GM21723 (cell line): Measurements from ENCODE around the gene AATK.
"Not testable (repeated sequence)": the region's sequence is repeated elsewhere in the genome, so short reads cannot be mapped to it uniquely, and the experiment has no call there.

Source experiments
- ATAC-seq: cut with Tn5 transposase; IDR thresholded peaks from one replicate; pipeline ENCODE4 v1.9.1; 2021; ENCODE audit warnings: mild to moderate bottlenecking, moderate library complexity; ENCODE audit not compliant: unreplicated experiment

AATK gene

GRCh38 chr17:81148986-81149533, 17.0 kb downstream of the AATK start:
- ATAC-seq = no peak

DNA sequence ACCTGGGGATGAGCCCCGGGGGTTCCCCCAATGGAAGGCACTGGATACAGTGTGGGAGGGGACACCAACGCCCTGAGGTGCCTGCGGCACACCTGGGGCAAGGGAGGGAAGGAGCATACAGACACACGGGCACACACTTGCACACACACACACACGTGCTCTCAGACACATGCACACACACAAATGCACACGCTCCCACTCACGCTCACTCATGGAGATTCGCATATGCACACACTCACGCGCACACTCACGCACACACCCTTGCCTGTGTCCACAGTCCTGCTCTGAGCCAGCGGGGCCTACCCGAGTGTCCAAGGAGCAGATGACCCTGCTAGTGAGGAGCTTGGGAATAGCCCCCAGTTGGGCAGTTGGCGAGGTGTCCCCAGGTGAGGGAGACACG, 17.4 kb downstream of the AATK start:
- ATAC-seq = no peak

DNA sequence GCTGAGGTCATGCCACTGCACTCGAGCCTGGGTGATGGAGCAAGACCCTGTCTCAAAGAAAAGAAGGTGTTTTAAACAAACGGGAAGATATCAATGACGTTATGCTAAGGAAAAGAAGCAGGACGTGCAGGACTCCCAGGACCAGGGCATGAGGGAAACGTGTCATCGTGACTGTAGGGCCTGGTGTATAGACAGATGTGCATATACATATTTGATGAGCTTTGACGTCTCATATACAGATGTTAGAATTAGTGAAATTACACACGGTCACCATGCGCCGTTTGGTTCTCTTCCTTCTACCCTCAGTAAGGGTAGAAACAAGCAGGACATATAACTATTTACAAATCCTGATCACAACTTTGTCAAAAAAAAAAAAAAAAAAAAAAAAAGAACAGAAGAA, 18.3 kb downstream of the AATK start:
- ATAC-seq = no peak

GRCh38 chr17:81146208-81146607, 19.8 kb downstream of the AATK start:
- ATAC-seq = not testable (repeated sequence)

GRCh38 chr17:81144423-81144781, 21.6 kb downstream of the AATK start:
- ATAC-seq = no peak

DNA sequence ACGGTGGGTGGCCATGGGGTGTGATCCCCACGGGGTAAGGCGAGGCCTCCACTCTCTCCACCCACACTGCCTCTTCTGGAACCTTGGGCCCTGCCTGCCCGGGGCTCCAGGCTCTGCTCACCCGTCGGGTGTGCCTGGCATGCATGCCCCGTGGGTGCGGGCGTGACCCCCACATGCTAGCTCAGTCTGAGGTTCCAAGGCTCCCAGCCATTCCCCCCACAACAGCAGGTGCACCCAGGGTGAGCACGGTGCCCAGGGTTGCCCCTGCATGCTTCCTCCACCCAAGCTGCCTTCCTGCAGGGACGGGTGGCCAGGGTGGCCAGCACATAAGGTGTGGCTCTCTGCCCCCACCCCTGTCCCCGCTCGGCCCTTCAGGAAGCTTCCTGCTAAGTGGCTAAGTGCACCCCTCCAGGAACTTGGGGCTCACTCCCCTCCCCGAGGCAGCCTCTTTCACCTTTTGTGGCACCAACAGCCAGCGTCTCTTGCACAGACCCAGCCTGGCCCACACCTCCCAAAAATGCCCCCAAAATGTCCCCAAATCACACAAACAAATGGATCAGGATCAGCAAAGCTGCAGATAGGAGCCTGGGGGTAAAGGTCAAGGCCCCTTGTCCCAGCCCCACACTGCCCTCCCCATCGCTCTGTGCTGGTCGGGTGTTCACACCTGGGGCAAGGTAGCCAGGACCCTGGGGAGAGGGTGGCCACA, 22.2 kb downstream of the AATK start:
- no peak for ATAC-seq

- no peak for ATAC-seq
Observed at GRCh38 chr17:81143200-81143527, 22.9 kb downstream of the AATK start.

GRCh38 chr17:81142301-81143199, 23.5 kb downstream of the AATK start:
- no peak for ATAC-seq

- no peak for ATAC-seq
Observed at GRCh38 chr17:81140695-81141094, 25.3 kb downstream of the AATK start.

- ATAC-seq = no peak
Observed at GRCh38 chr17:81140018-81140417, 26.0 kb downstream of the AATK start.

GRCh38 chr17:81139428-81139827, 26.6 kb downstream of the AATK start:
- ATAC-seq = no peak

DNA sequence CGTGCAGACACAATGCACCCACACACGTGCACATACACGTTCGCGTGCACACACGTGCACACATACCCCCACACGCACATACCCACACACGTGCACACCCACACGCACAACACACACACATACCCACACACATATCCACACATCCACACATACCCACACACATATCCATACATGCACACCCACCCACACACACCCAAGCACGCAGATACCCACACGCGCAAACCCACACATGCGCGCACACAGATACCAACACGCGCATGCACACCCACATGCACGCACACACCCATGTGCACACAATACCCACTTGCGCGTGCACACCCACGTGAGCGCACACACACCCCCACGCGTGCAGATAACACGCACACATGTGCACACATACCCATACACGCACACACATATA, 27.5 kb downstream of the AATK start:
- no peak for ATAC-seq

GRCh38 chr17:81138083-81138482, 27.9 kb downstream of the AATK start:
- no peak for ATAC-seq

GRCh38 chr17:81137248-81137647, 28.8 kb downstream of the AATK start:
- no peak for ATAC-seq

DNA sequence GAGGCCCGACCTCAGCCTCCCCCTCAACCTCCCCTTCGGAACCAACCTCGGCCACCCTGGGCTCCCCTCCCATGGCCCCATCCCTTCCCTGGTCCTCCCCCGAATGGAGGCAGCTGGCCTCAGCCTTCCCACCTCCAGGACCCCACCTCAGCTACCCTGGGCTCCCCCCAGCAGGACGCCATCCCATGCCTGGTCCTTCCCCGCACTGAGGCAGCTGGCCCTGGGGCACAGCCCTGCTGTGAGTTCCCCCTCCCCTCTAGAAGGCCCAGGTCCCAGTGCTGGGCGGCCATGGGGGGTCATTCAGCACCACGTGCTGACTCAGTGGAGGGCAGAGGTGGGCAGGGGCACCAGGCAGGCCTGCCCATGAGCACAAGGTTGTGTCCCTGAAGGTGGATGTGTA, 29.7 kb downstream of the AATK start:
- ATAC-seq = no peak

DNA sequence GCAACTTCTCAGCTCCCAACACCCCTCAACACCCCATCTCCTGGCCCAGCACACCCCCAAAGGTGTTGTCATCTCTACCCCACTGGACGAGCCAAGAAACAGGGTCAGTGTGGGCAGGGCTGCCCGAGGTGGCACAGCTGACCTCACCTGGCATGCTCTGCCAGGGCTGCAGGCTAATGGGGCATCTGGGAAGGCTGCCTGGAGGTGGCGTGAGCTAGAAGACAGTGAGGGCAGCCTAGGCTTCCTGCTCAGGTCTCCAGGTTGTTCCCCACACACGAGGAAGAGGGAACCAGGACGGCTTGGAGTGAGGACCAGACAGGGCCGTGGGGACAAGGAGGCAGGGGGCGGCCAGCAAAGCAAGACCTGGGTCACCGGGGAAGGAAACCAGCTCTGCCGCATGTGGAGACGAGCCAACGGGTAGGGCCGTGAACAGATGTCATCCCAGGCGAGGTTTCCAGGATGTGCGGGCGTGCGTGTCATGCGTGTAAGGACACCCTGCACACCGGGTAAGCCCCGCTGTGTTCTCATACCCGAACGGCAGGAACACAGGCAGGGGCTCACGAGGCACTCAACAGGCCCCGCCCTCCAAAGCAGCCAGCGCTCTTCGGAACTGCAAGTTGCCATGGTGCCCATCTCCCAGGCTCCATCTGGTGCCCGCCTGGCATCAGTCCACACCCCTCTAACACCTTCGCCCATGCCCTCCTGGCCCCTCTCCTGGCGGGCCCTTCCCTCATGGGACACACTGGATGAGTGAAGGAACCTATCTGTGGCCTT, 30.3 kb downstream of the AATK start:
- ATAC-seq = no peak

DNA sequence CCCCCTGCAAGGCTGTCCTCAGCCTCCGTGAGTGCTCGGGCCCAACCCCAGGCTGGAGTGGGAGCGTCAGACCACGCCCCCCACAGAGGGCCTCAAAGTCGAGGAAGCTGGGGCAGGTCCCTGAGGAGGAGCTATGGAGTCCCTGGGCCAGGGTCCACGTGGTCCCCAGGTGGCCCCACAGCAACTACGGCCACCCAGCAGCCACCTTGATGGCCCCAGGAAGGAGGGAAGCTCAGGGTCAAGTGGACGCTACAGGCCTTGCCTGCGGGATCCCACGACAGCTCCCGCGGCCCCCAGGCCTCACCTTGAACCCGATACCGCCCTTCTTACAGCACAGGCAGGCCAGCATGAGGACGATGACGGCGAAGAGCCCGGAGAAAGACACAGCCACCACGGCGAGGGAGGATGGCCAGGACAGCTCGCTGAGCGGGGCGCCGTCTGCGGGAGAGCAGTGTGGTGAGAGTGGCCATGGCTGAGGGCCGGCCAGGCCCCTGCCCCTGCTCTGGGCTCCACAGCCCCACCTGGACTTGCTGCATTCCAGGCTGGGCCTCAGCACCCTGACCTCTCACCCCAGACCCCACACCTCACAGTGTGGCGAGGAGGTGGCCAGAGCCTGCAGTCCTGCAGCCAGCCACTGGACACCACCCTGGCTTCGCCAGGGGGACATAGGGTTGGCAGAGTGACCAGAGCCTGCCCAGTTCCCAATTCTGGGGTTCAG, 31.8 kb downstream of the AATK start:
- no peak for ATAC-seq

DNA sequence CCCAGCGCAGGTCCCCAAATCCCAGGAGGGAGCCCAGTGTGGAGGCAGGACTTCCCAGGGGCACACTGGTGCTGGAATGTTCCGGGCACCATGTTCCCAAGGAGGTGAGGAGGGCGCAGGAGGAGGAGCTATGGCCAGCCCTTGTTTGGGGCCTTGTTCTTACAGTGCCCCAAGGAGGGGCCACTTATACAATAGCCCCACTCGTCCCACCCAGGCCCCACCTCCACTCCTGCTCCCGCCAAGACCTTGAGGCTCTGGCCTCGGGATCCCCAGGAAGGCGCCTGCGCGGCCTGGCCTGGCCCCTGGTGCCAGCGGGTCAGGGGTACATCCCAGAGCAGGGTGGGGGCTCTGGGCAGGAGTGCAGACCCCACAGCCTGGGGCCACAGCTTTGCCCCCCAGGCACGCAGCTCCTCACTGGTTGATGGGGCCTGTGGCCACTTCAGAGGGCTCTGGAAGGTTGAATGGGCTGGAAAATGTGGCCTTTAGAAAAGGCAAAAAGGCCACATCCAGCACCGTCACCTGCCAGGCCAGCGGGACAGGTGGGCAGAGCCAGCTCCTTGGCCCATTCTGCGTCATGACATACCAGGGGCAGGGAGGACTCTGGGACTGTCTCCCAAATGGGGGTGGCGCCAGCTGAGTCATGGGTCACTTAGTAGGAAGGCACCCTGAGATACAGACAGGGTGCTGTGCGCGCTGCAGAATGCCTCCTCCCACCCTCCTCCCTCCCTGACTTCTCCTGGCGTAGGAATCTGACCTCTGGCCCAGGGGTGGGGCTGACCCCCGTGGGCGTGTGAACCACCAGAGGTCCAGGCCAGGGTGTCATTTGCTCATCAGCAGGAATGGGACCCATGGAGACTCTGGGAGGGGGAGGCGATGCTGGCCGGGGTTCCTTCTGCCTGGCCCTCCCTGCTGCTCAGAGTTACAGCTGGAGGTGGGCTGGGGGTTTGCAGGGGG, 33.0 kb downstream of the AATK start:
- no peak for ATAC-seq

DNA sequence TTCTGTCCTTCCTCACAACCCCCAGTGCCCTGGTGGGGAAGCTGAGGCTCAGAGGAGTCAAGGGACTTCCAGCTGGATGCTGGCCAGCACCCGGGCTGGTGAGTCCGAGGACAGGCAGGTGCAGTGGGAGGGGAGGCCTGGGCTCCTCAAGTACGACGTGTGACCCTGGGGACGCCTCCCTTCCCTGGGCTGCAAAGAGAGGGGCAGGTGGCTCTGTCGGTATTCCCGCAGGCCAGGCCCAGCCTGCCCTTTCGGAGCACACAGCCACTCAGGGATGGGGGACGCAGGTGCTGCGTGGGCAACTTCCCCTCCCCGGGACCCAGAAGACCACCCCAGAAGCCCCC, 33.9 kb downstream of the AATK start:
- no peak for ATAC-seq
